Epithelial cell of proximal tubule (primary cell): ENCODE measurements around the gene NAA35. TPM values are rescaled to one million over a fixed set of nuclear protein-coding genes. Genes with fewer than 3 reads are reported as not detected.

ENCODE experiments used
- DNase-seq: peaks from one replicate; pipeline ENCODE4 v3.0.0-alpha.2; 2011; ENCODE audit warnings: low read depth
- H3K4me3 ChIP-seq: 2 replicates; pipeline ENCODE4 v1.5.1; 2011; ENCODE audit warnings: low read depth, mild to moderate bottlenecking, low read length
- CTCF ChIP-seq: conservative IDR thresholded peaks from 2 replicates; pipeline ENCODE4 v1.5.1; 2012; ENCODE audit warnings: low read depth, mild to moderate bottlenecking, low read length
- total RNA-seq: library from RNA; depleted of rRNA; stranded (reverse); fragments of >200 nt; gene quantifications from 2 replicates; pipeline ENCODE4 v1.2.3, GENCODE V29; 2015

The NAA35 gene
- total RNA-seq = 20.6 and 22.8 TPM in 2 replicates

GRCh38 chr9:85940832-85941621, at the start of gene NAA35:
NAA35 (plus strand) TSS chr9:85941146; CDS start chr9:85942160, 1,014 bp downstream.
- H3K4me3 ChIP-seq = peak within 1 kb of the TSS; percentile 92
- peak; percentile 88 for DNase-seq
- TF ChIP-seq CTCF = no peak

- no peak overlapping the region for H3K4me3 ChIP-seq
- no peak for DNase-seq
- no peak for TF ChIP-seq CTCF
These were observed 48.5 kb upstream of the NAA35 start for GRCh38 chr9:85892401-85892800.

- H3K4me3 ChIP-seq = no peak overlapping the region
- DNase-seq = no peak
- TF ChIP-seq CTCF = no peak
These were observed 45.3 kb upstream of the NAA35 start for GRCh38 chr9:85895685-85896084.

- H3K4me3 ChIP-seq = no peak overlapping the region
- no peak for TF ChIP-seq CTCF
- DNase-seq = no peak
These were observed 43.1 kb upstream of the NAA35 start for GRCh38 chr9:85897848-85898247.

GRCh38 chr9:85898332-85898731, 42.6 kb upstream of the NAA35 start:
- TF ChIP-seq CTCF = no peak
- DNase-seq = no peak
- H3K4me3 ChIP-seq = no peak overlapping the region

GRCh38 chr9:85899388-85899787, 41.6 kb upstream of the NAA35 start:
- DNase-seq = no peak
- no peak overlapping the region for H3K4me3 ChIP-seq
- no peak for TF ChIP-seq CTCF

- H3K4me3 ChIP-seq = no peak overlapping the region
- DNase-seq = no peak
- peak; percentile 50 for TF ChIP-seq CTCF
These were observed 40.3 kb upstream of the NAA35 start for GRCh38 chr9:85900504-85901201.
